Adrenal gland (tissue), 12 donors: ENCODE results near the gene ZNF256. TPM values are rescaled to one million over a fixed set of nuclear protein-coding genes. Genes with fewer than 3 reads are reported as not detected.

ENCODE experiments used
- DNase-seq, 7 donors: peaks; one replicate each; pipeline ENCODE4 v3.0.0-alpha.2; 2019 to 2020
- H3K27ac ChIP-seq, 5 donors: fragments of 200-600 bp; sonication (generic) in 4 of 5; 1 replicate in 3 of 5; 2 replicates in 2 of 5; pipeline versions ENCODE4 v1.5.1 to v1.8.0; 2016 to 2020; ENCODE audit warnings: mild to moderate bottlenecking in 1 of 5
- H3K27me3 ChIP-seq: fragments of 200-600 bp; 2 replicates; pipeline ENCODE4 v1.8.0; 2021
- H3K36me3 ChIP-seq, 2 donors: fragments of 200-600 bp; replicated peaks in 1 of 2; 1 replicate in 1 of 2; 2 replicates in 1 of 2; pipeline versions ENCODE4 v1.5.1 to v1.8.0; 2018 to 2022
- H3K4me1 ChIP-seq, 2 donors: fragments of 200-600 bp; replicated peaks in 1 of 2; 1 replicate in 1 of 2; 2 replicates in 1 of 2; pipeline versions ENCODE4 v1.5.1 to v1.8.0; 2018 to 2021
- H3K4me3 ChIP-seq, 4 donors: fragments of 200-600 bp; sonication (generic) in 3 of 4; one replicate each; pipeline ENCODE4 v1.5.1; 2016 to 2018
- H3K9me3 ChIP-seq, 3 donors: fragments of 200-600 bp; sonication (generic) in 1 of 3; replicated peaks in 1 of 3; 1 replicate in 2 of 3; 2 replicates in 1 of 3; pipeline versions ENCODE4 v1.5.1 to v1.8.0; 2016 to 2021
- CTCF ChIP-seq, 6 experiments: fragments of 450-650 bp in 4 of 6; fragments of 200-600 bp in 2 of 6; sonication (generic) in 1 of 6; IDR thresholded peaks; 1 replicate in 5 of 6; 2 replicates in 1 of 6; pipeline versions ENCODE4 v1.5.1 to v1.8.0; 2016 to 2021; ENCODE audit warnings: antibody characterized with exemption in 6 of 6, mild to moderate bottlenecking in 2 of 6, moderate library complexity in 1 of 6
- POLR2A ChIP-seq, 2 donors: fragments of 450-650 bp; IDR thresholded peaks; one replicate each; pipeline ENCODE4 v1.6.1; 2017; ENCODE audit warnings: antibody characterized with exemption in 2 of 2, mild to moderate bottlenecking in 2 of 2, moderate library complexity in 1 of 2
- WGBS, 4 donors: extraction: QIAGEN DNeasy Blood & Tissue Kit in 2 of 4; methylation state at CpG; one replicate each; pipeline versions ENCODE4 v1.1.5 to v1.1.7; 2013 to 2017; 5-methylcytosine and 5-hydroxymethylcytosine counted together
- intact Hi-C, 2 donors: fragments of 100-400 bp; cut with DNase I; formaldehyde crosslinking; loops; one replicate each; pipeline versions ENCODE4 v1.14.1 to v1.15.0; 2022 to 2023
- polyA plus RNA-seq, 3 donors: library from polyadenylated mRNA; stranded (reverse); fragments of 200-250 nt in 2 of 3; fragments of 350-450 nt in 1 of 3; fragmentation: Illumina TruSeq in 1 of 3; extraction: RNeasy Lipid Tissue Mini Kit (QIAGEN cat#74804) in 1 of 3; gene quantifications; one replicate each; pipeline ENCODE4 v1.2.3, GENCODE V29; 2013 to 2014
- total RNA-seq, 9 donors: library from RNA; depleted of rRNA in 4 of 9; stranded (reverse); fragments of >200 nt in 4 of 9; fragments of 120-200 nt in 1 of 9; fragmentation: NEBNext Ultra II Directional in 1 of 9; extraction: Animal tissue kit (Norgen Biotek cat#: 25700) in 1 of 9; gene quantifications; one replicate each; pipeline versions ENCODE4 v1.1.0 to v1.2.4, GENCODE V29; 2013 to 2023
- donor health status: healthy with polysubstance abuse.
- donor health status: Bipolar disorder and iron deficiency.
- donor health status: DM: yes; HTN: yes; CAD: no.
- donor health status: DM: no; HTN: no; CAD: no.
- donor health status: DM: no; HTN: no; CAD: no.
- donor health status: DM: yes; HTN: yes; CAD: no.

The ZNF256 gene
- total and polyA plus RNA-seq, 12 donors, result 2.4 to 6.6 (median 5.3) TPM

GRCh38 chr19:57974434-57974833 is 26.9 kb upstream of the ZNF256 start, which contains the start of gene C19orf18:
TSS of gene C19orf18 (minus strand) at chr19:57974534. CDS start at chr19:57974432, 102 bp downstream.
- H3K9me3 ChIP-seq, result peaks cover 10 to 90% (median 25%) of the 10 kb centered on the region in 3 donors
- no peaks in the 10 kb centered on the region for H3K4me1 ChIP-seq
- H3K27me3 ChIP-seq, result no peaks in the 10 kb centered on the region
- intact Hi-C loops, result loop anchor here in 1 of 2 donors (10.0 kb wide), 2 partner anchors 150 to 280 kb away; no protein-coding TSS in a partner anchor
- no peak within 1 kb of the TSS for H3K4me3 ChIP-seq
- TF ChIP-seq POLR2A (IDR thresholded peaks at IDR 0.05), result no peak
- no peak for TF ChIP-seq CTCF (IDR thresholded peaks at IDR 0.05)
- H3K36me3 ChIP-seq, result peaks cover 0 to 5% of the 10 kb centered on the region in 2 donors
- DNase-seq, result no peak
- WGBS, 4 donors, result 82 to 97% (median 95%) methylated on average over 4 of the region's 4 CpGs
- H3K27ac ChIP-seq, result no peak within 1 kb of the TSS

- no peak overlapping the region for H3K27ac ChIP-seq
- no peak overlapping the region for H3K4me3 ChIP-seq
- H3K36me3 ChIP-seq, result no peaks in the 10 kb centered on the region
- WGBS, 4 donors, result 83 to 96% (median 94%) methylated on average over 8 of the region's 8 CpGs
- intact Hi-C loops, result no loop called here
- TF ChIP-seq CTCF (IDR thresholded peaks at IDR 0.05) (no peak), POLR2A (IDR thresholded peaks at IDR 0.05) (no peak)
- no peaks in the 10 kb centered on the region for H3K27me3 ChIP-seq
- H3K4me1 ChIP-seq, result no peaks in the 10 kb centered on the region
- peaks cover 0 to 30% (median 0%) of the 10 kb centered on the region in 3 donors for H3K9me3 ChIP-seq
- DNase-seq, result no peak
Measured at GRCh38 chr19:57964761-57965160, 17.3 kb upstream of the ZNF256 start.

GRCh38 chr19:57961785-57962184 is 14.3 kb upstream of the ZNF256 start:
- H3K27ac ChIP-seq, result no peak overlapping the region
- 73 to 95% (median 81%) methylated on average over 1 of the region's 1 CpG for WGBS, 4 donors
- H3K36me3 ChIP-seq, result no peaks in the 10 kb centered on the region
- H3K27me3 ChIP-seq, result no peaks in the 10 kb centered on the region
- H3K4me1 ChIP-seq, result no peaks in the 10 kb centered on the region
- peaks cover 0 to 19% (median 0%) of the 10 kb centered on the region in 3 donors for H3K9me3 ChIP-seq
- H3K4me3 ChIP-seq, result no peak overlapping the region
- no peak for DNase-seq
- TF ChIP-seq CTCF (IDR thresholded peaks at IDR 0.05) (no peak), POLR2A (IDR thresholded peaks at IDR 0.05) (no peak)
- intact Hi-C loops, result no loop called here

- Histone ChIP-seq H3K27ac (no peak overlapping the region), H3K9me3 (no peaks in the 10 kb centered on the region), H3K36me3 (no peaks in the 10 kb centered on the region), H3K4me3 (no peak overlapping the region), H3K27me3 (no peaks in the 10 kb centered on the region), H3K4me1 (no peaks in the 10 kb centered on the region)
- TF ChIP-seq CTCF (IDR thresholded peaks at IDR 0.05), result no peak
- TF ChIP-seq POLR2A (IDR thresholded peaks at IDR 0.05), result no peak
- intact Hi-C loops, result no loop called here
- no peak for DNase-seq
- WGBS, 4 donors, result 79 to 90% (median 88%) methylated on average over 4 of the region's 4 CpGs
Measured at GRCh38 chr19:57954996-57955395, 7.5 kb upstream of the ZNF256 start.
